Measurements from ENCODE around the gene CHN2.

DNA sequence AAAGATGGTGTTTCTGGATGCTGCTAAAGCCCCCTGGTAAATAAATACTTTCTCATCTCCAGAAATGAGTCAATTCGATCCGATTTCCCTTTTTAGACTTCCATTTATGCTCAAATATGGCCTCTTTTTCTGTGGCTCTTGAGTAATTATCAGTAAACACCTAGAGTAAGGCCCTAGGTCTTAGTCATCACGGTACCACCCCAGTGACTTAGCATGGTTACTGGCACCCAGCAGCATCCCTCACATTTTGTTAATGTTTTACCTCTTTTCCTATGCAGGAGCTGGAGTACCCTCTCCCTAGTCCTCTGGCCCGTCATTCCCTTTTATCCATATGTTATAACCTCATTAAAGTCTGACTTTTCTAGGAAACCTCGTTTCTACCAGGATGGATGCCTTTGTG is 19.5 kb downstream of the CHN2 start:
- TF ChIP-seq POLR2A (IDR thresholded peaks at IDR 0.05; ENCODE audit: extremely low read depth, insufficient read length) (no peak), CTCF (IDR thresholded peaks at IDR 0.05; ENCODE audit: low read depth, low read length) (no peak), MAX (IDR thresholded peaks at IDR 0.05; ENCODE audit: low read depth, low read length) (no peak), MYC (IDR thresholded peaks at IDR 0.05; ENCODE audit: low read depth, low read length) (no peak)
